Sigmoid colon (tissue), 7 donors: ENCODE data around the gene FOXD4. TPM values are rescaled to one million over a fixed set of nuclear protein-coding genes. Genes with fewer than 3 reads are reported as not detected.
"Not testable (repeated sequence)": the region's sequence is repeated elsewhere in the genome, so short reads cannot be mapped to it uniquely, and the experiment has no call there.

Experiments used
- DNase-seq: peaks from one replicate; pipeline ENCODE4 v3.0.0-alpha.2; 2019
- H3K27ac ChIP-seq, 4 donors: fragments of 200-600 bp; sonication (generic); one replicate each; pipeline ENCODE4 v1.5.1; 2016 to 2019; ENCODE audit warnings: mild to moderate bottlenecking in 1 of 4
- H3K27me3 ChIP-seq, 3 donors: fragments of 200-600 bp; sonication (generic); one replicate each; pipeline ENCODE4 v1.5.1; 2019; ENCODE audit warnings: mild to moderate bottlenecking in 1 of 3
- H3K36me3 ChIP-seq, 4 donors: fragments of 200-600 bp; sonication (generic); one replicate each; pipeline ENCODE4 v1.5.1; 2016 to 2019
- H3K4me1 ChIP-seq, 4 donors: fragments of 200-600 bp; sonication (generic); one replicate each; pipeline ENCODE4 v1.5.1; 2017 to 2019
- H3K4me3 ChIP-seq, 4 donors: fragments of 200-600 bp; sonication (generic); one replicate each; pipeline ENCODE4 v1.5.1; 2017 to 2019; ENCODE audit warnings: mild to moderate bottlenecking in 2 of 4, moderate library complexity in 1 of 4
- H3K9me3 ChIP-seq, 4 donors: fragments of 200-600 bp in 3 of 4; sonication (generic) in 3 of 4; one replicate each; pipeline versions ENCODE4 v1.5.1 to v1.6.1; 2013 to 2019
- WGBS, 2 donors: extraction: QIAGEN DNeasy Blood & Tissue Kit; methylation state at CpG; one replicate each; pipeline ENCODE4 v1.1.7; 2013; 5-methylcytosine and 5-hydroxymethylcytosine counted together
- intact Hi-C: fragments of 100-400 bp; cut with DNase I; formaldehyde crosslinking; loops from one replicate; pipeline ENCODE4 v1.15.1; 2023
- polyA plus RNA-seq, 3 donors: library from polyadenylated mRNA; stranded (reverse); fragments of 200-250 nt; gene quantifications; one replicate each; pipeline ENCODE4 v1.2.3, GENCODE V29; 2013
- total RNA-seq, 4 donors: library from RNA; depleted of rRNA; stranded (reverse); fragments of >200 nt; gene quantifications; one replicate each; pipeline ENCODE4 v1.1.0, GENCODE V29; 2016
- donor health status: healthy with polysubstance abuse.
- donor health status: Bipolar disorder and iron deficiency.
- donor health status: healthy.

FOXD4 gene
- total and polyA plus RNA-seq, 7 donors: 0.16 to 1.1 (median 0.43) TPM; not detected in 3

GRCh38 chr9:88396-89037, 29.7 kb downstream of the FOXD4 start:
- H3K4me1 ChIP-seq, intact Hi-C loops: not testable (repeated sequence)

GRCh38 chr9:87860-88259, 30.4 kb downstream of the FOXD4 start:
- H3K9me3 ChIP-seq, DNase-seq, H3K27ac ChIP-seq, H3K36me3 ChIP-seq, H3K4me3 ChIP-seq, intact Hi-C loops, H3K4me1 ChIP-seq, H3K27me3 ChIP-seq: not testable (repeated sequence)
- WGBS, 2 donors: 31 to 52% methylated on average over 5 to 6 of the region's 6 CpGs

More at GRCh38 chr9:88396-89037, 29.7 kb downstream of the FOXD4 start:
- H3K4me3 ChIP-seq, H3K27me3 ChIP-seq, H3K36me3 ChIP-seq, H3K9me3 ChIP-seq, DNase-seq, H3K27ac ChIP-seq: not testable (repeated sequence)
- 6 to 12% methylated on average over 4 to 5 of the region's 11 CpGs for WGBS, 2 donors

DNA sequence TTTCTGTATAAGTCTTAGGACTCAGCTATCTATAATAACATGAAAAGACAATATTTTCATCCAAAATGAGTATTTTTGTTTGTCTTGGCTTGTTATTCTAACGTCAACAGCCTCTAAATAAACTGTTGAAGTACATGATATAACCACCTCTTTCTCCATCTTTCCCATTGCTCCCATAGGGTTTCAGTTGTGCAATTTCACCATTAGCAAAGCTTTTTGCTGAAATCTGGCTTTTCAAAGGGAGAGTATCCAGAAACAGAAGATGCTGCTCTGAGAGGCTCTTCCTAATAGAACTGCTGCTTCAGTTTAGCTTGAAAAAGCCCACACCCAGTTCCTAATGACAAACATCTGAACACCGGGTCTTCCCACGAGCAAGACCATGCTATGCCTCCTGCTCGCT, 31.1 kb downstream of the FOXD4 start:
- DNase-seq, H3K4me1 ChIP-seq, intact Hi-C loops, H3K4me3 ChIP-seq, H3K9me3 ChIP-seq, H3K27ac ChIP-seq, H3K36me3 ChIP-seq, H3K27me3 ChIP-seq: not testable (repeated sequence)
- 41 to 53% methylated on average over 2 of the region's 4 CpGs for WGBS, 2 donors

- intact Hi-C loops, H3K4me1 ChIP-seq, H3K27me3 ChIP-seq, H3K27ac ChIP-seq, H3K4me3 ChIP-seq, H3K9me3 ChIP-seq, DNase-seq, H3K36me3 ChIP-seq: not testable (repeated sequence)
Observed at GRCh38 chr9:86697-87096, 31.5 kb downstream of the FOXD4 start.

DNA sequence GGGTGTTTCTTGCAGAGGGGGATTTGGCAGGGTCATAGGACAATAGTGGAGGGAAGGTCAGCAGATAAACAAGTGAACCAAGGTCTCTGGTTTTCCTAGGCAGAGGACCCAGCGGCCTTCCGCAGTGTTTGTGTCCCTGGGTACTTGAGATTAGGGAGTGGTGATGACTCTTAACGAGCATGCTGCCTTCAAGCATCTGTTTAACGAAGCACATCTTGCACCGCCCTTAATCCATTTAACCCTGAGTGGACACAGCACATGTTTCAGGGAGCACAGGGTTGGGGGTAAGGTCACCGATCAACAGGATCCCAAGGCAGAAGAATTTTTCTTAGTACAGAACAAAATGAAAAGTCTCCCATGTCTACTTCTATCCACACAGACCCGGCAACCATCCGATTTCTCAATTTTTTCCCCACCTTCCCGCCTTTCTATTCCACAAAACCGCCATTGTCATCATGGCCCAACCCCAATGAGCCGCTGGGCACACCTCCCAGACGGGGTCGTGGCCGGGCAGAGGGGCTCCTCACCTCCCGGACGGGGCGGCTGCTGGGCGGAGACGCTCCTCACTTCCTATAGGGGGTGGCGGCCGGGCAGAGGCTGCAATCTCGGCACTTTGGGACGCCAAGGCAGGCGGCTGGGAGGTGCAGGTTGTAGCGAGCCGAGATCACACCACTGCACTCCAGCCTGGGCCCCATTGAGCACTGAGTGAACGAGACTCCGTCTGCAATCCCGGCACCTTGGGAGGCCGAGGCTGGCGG, 35.1 kb downstream of the FOXD4 start:
- DNase-seq, H3K4me1 ChIP-seq, H3K4me3 ChIP-seq, H3K36me3 ChIP-seq, intact Hi-C loops, H3K27me3 ChIP-seq, H3K9me3 ChIP-seq, H3K27ac ChIP-seq: not testable (repeated sequence)
- 87 to 91% methylated on average over 29 to 30 of the region's 31 CpGs for WGBS, 2 donors

- H3K36me3 ChIP-seq, H3K27ac ChIP-seq, DNase-seq, H3K27me3 ChIP-seq, H3K4me1 ChIP-seq, H3K9me3 ChIP-seq, intact Hi-C loops, H3K4me3 ChIP-seq: not testable (repeated sequence)
- WGBS, 2 donors: 69 to 82% methylated on average over 3 of the region's 3 CpGs
Observed at GRCh38 chr9:78333-78732, 39.9 kb downstream of the FOXD4 start.

GRCh38 chr9:76389-76788, 41.8 kb downstream of the FOXD4 start:
- H3K4me3 ChIP-seq, intact Hi-C loops, H3K27ac ChIP-seq, H3K36me3 ChIP-seq, H3K9me3 ChIP-seq, DNase-seq, H3K4me1 ChIP-seq: not testable (repeated sequence)
- 82 to 85% methylated on average over 3 of the region's 3 CpGs for WGBS, 2 donors
- H3K27me3 ChIP-seq: peaks cover 0 to 14% (median 8%) of the 10 kb centered on the region in 3 donors

GRCh38 chr9:73900-74525, 44.2 kb downstream of the FOXD4 start:
- not testable (repeated sequence) for DNase-seq
- 9 to 18% methylated on average over 15 to 18 of the region's 18 CpGs for WGBS, 2 donors

DNA sequence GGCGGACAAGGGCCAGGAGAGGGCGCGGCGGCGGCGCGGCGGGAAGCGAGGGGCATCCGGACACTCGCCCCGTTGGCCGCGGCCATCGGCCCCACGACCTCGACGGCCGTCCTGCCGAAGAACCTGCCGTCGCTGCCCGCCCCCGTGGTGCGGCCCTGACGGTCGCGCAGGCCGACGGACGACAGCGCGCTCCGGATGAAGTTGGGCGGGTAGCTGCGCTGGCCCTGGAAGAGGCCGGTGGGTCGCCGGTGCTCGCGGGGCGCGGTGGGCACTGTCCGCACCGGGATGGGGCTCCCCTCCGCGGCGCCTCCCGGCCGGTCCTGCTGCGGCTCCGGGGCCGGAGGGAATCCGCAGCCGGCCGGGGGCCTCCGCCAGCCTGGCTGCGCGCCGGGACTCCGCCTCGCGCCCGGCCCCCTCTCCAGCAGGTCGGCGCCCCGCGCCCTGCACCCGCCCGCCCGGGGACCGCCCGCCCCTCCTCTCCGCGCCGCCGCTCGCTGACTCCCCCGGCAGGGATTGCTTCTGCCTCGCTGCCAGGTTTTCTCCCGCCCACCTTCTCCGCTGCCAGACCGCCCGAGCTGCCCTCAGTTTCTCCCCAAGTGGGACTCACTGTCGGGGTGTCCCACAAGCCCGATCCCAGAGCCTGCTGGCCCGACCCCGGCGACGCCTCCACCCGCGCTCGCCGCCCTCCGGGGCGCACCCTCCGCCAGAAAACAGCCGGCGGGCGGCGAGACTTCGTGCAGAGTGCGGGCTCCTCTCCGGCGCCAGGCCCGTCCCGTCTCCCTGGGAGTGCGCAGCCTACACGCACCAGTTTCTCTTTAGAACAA, 44.9 kb downstream of the FOXD4 start:
- WGBS, 2 donors: 1 to 2% methylated on average over 109 of the region's 109 CpGs
- DNase-seq: peak; percentile 64
- Histone ChIP-seq H3K4me3 (peak overlapping the region; percentile 18 to 55 (median 38)), H3K27ac (peak overlapping the region in 3 of 4 donors; percentile 45 to 62 (median 47)), H3K27me3 (peaks cover 0 to 14% (median 8%) of the 10 kb centered on the region in 3 donors)
- H3K36me3 ChIP-seq, H3K9me3 ChIP-seq, intact Hi-C loops, H3K4me1 ChIP-seq: not testable (repeated sequence)

More at GRCh38 chr9:73900-74525, 44.2 kb downstream of the FOXD4 start:
- Histone ChIP-seq H3K27me3 (peaks cover 0 to 14% (median 8%) of the 10 kb centered on the region in 3 donors), H3K27ac (peak overlapping the region in 2 of 4 donors; percentile 45 to 47), H3K4me3 (peak overlapping the region; percentile 18 to 55 (median 38))
- H3K9me3 ChIP-seq, H3K4me1 ChIP-seq, H3K36me3 ChIP-seq, intact Hi-C loops: not testable (repeated sequence)

Other genes starting within 250 kb of the FOXD4 start
- 1 to 10 TPM; 3.0 to 6.6 (median 5.1) TPM for gene WASHC1, start 89.0 kb downstream of the FOXD4 start, total RNA-seq
- 10 to 100 TPM in 1 of 3 donors, 1 to 10 TPM in 2; 7.4 to 20.9 (median 7.8) TPM for gene WASHC1, start 89.0 kb downstream of the FOXD4 start, polyA plus RNA-seq
- gene ZNG1A, start 60.6 kb upstream of the FOXD4 start, total RNA-seq: 10 to 100 TPM; 22.5 to 43.9 (median 29.5) TPM
- gene ZNG1A, start 60.6 kb upstream of the FOXD4 start, polyA plus RNA-seq: 10 to 100 TPM; 23.4 to 33.8 (median 27.5) TPM
- gene DOCK8, start 96.4 kb upstream of the FOXD4 start, total RNA-seq: 1 to 10 TPM; 4.2 to 9.5 (median 6.8) TPM
- gene DOCK8, start 96.4 kb upstream of the FOXD4 start, polyA plus RNA-seq: 10 to 100 TPM in 1 of 3 donors, 1 to 10 TPM in 2; 2.3 to 22.8 (median 2.4) TPM